Measurements from ENCODE around the gene MAFB.
A peak's percentile ranks its signal among the peaks of the same experiment; 100 is the strongest.

MAFB gene

DNA sequence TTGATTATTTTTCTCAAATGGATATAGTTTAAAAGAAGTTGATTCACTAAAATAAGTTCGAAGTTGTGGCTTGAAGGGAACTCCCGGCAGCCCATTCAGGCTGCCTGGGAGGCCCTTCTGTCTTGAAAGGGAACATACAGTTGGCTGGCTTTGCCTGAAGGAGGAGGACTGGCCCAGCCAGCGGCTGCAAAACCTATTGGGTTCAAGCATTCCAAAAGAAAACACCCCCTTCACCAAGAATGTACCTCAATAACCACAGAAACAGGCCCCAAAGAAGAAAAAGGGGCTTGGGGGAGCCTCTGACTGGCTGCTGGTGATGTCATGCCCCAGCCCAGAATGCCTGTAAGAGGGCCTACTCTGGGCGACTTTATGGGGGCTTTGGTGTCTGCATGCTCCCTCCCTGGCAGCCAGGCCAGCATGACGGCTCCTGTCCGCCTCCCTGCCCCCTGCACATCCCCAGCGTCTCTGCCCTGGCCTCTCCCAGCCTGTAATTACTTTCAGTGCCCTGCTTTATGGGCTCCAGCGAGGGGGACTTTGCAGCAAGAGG is 36.5 kb downstream of the MAFB start:
- DNase-seq = peak; percentile 29

DNA sequence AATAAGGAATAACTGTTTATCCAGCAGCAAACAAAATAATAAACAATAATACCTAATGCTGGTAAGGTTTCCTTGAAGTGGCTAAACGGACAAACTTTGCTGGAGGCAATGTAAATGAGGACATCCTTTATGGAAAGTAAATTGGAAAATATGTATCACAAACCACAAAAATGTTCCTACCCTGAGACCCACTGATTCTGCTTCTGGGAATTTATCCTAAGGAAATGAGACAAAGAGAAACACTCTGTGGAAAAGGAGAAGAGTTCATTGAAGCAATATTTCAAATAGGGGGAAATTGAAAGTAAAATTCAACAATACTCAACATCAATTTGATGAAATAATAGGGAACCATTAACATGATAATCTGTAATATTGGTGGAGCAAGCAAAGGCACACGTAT is 37.9 kb downstream of the MAFB start:
- no peak for DNase-seq

DNA sequence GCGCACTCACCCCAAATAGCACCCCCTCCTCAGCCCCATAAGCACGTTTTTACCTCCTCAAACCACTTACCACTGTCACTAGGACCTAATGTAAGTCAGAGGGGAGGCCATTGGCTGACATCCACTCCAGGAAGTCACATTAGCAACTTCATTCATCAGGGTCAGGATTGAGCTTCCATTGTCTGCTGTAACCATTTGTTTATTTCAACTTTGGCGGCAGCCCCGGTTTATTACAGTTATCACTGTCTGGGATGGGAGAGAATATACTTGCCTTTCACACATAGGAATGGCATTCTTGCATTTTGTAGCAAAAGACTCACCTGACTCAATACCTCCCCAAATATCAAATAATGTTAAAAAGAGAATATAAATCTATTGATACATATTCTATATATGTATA is 38.3 kb downstream of the MAFB start:
- DNase-seq = no peak

DNA sequence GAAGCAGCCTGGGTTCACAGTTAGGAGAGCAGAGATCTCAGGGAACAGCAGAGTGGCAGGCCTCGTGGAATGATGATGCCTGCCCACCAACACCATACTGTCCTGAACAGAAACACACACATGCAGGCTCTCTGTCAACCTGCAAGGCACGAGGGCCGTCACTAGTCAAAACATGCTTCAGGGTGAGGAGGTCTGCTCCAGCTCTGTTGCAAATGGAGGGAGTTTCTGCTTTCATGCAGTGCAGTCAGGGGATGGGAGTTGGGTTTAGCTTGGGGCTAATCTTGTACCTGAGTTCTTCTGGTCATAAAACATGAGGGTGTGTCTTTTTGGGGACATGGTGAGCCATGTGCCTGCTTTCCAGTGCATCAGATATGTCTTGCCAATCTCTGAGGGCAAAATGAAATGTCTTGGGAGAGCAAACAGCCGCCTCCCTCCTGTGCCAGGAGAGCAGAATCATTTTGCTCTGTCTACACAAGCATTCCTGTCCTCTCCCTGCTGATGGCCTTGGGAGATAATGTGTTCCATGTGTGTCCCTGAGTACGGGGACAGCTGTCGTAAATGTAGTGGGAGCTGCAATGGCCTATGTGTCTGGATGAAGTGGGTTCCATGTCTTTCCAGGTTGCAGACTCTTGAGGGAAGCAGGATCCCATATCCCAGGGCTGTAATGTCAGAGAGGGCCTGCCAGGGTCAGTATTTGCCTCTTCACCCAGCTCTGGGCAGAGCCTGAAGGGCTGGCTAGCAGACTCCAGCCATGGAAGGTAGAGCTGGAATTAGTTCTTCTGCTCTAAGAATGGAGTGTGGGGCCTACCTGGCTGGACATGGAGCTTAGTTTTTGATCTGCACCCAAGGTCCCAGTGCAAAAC is 40.6 kb downstream of the MAFB start:
- DNase-seq = no peak

DNA sequence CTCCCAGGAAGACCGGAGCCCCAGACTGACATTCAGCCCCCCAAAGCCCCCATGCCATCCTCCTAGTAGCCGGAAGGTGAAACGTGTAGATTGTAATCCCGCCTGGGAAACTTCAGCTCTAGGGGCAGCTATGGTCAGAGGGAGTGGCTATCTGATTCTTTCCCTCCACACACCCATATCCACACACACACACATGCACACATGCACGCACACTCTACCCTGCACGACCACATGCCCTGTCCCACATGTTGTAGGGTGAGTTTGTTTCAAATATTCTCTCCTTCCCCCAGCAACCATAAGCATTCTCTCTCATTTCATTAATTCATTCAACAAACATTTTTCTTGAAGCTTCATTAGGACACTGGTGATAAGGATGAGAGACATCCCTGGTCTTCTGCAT is 42.2 kb downstream of the MAFB start:
- no peak for DNase-seq

DNA sequence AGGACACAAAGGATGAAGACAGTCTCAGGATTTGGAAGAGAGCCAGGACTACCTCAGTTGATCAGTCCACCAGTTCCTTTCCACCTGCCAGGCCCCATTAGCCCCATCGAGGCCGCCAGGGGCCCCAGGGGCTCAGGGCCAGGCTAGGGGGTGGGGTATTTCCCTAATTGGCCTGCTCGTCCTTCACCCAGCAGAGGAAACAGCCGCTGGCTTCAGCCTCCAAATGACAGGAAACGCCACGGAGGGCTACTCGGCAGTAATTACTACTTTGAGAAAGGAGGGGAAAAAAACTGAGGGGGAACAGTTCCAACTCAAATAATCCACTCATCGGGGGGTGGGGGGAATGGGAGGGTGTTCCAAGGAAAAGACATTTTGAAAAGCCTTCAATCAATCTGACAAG is 42.7 kb downstream of the MAFB start:
- DNase-seq = peak; percentile 57

DNA sequence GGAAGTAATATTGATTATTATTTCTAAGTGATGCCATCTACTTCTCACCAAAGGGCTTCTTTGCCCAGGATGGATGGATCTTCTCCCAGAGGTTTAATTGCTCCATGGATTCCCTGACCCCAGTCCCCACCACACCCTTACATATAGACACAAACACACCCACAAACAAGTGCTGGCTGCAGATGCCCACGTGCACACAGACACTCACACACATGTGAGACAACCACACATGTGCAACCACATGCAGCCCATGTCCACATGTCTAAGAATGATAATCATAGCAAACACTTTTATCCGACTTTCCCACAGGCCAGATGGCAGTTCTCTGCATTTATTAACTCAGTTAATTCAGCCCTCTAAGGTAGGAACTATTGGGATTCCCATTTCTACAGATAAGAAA is 44.2 kb downstream of the MAFB start:
- DNase-seq = no peak

DNA sequence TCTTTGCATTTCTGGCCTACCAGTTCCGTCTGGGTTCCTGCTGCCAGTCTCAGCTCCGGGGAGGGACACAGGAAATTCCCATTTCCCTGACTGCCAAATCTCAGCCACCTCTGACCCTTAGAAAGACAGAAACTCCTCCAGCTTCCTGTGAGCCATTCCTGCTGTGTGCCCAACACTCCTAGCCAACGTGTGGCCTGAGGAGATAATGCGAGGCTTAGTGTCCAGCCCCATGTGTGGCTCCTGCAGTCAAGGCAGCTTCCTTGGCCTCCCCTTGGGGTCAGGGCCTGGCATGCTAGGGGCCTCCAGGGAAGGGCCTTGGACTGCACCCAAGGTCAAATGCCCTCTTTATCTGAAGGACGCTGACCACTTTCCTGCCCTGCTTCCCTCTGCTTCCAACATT is 45.1 kb downstream of the MAFB start:
- DNase-seq = no peak

DNA sequence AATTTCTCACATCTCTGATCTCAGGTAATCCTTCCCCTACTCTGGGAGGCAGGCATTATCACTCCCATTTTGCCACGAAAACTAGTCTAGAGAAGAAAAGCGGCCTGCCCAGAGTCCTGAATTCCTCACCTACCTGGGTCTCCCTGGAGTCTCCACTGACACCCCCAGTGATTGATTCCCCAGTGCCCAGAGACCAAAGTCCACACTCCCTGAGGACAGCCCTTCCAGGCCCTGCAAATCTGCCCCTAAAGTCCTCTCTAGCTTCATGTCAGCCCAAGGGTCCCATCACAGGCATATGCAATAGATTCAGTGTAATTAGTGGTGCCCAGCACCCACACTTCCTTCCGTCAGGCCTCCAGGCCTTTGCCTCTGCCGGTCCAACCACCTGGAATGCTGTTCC is 47.2 kb downstream of the MAFB start:
- DNase-seq = no peak

DNA sequence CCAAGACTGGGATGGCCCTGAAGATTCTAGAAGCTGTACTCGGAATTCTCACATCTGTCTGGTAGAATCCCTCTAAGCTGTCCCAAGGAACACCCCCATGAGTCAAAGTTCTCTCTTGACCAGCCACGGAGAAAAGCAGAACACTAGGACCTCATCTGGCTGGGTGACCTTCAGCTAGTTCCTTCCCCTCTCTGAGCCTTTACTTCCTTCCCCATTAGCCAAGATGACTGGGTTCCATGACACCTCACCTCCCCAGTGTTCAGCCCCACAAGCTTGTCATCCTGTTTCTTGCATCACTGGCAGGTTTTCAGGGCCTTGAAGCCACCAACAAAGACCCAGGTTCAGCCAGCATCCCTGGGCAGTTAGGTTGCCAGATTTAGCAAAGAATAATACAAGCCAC is 47.8 kb downstream of the MAFB start:
- DNase-seq = no peak

DNA sequence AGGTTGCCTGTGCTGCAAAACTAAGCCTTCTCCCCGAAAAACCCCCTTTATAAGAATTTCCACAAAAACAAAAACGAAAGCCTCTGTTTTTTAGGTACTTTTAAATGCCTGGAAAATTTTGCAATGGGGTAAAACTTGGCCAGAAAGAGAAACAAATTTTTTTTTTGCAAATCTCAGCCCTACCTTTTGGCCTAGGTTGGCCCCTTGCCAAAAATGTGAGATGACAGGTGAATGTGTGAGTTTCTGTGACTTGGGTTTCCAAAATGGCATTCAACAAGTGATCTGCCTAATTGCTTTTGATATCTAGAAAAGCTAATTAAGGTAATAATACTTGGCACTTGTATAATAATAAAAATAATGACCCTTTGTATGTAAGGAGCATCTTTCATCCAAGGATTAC is 48.4 kb downstream of the MAFB start:
- DNase-seq = no peak

DNA sequence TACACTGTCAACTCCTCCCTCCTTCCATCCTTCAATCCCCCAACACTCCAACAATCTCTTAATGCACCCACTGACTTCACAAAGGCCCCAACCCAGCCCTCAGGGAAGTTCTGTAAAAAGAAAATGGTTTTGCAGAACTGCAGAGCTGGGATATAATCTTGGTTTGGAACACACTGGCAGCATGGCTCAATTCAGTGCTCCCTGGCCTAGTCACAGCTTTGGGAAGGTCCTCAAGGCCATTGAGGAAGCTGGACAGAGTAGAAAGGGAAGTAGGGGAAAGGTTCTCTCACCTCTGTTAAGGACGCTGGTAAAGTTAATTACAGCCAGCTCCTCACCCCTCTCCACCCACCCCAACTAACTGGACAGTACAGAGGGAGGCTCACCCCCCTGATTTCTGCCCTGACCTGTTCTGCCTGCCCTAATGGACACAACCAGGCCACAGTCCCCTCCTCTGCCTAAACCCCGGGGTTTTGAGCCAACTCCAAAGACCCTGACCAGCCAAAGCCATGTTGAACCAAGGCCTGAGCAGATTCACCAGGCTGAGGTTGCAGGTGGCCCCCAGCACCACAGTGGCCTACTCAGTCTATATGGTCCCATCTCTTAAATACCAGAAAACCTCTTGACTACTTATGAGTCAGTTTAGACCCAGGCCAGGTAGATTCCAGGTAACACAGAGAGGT is 49.2 kb downstream of the MAFB start:
- DNase-seq = no peak

DNA sequence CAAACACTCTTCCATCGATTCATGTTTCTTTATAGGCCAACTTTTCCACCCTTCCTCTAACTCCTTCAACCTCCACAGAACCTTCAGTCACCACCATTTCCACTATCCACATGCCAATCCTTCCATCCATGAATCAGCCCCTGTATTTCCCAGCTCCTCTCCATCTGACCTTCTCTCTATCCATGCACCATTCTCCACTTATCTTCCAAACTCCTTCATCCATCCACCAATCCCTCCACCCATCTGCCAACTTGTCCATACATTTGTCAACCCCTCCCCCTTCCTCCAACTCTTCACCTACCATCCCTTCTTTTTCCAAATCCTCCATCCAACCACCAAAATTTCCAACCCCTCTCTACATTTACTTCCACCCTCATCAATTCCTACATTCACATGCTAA is 49.9 kb downstream of the MAFB start:
- DNase-seq = no peak

DNA sequence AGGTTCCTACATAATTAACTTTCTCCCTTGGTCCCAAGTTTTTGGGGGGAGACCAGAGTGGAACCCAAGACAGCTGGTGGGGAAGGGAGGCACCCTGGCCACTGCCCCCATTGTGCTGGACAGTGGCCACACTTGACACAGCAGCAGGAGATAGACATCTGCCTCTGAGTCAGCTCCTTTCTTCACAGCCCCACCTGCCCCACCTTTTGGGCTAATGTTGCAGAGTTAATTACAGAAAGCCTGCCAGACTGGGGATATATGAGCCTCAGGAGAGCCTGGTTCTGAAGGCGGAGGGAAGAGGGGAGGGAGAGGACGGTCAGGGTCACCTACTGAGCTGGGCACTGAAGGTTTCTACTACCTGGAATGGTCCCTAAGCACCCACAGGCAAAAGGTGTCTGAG is 50.6 kb downstream of the MAFB start:
- DNase-seq = no peak

DNA sequence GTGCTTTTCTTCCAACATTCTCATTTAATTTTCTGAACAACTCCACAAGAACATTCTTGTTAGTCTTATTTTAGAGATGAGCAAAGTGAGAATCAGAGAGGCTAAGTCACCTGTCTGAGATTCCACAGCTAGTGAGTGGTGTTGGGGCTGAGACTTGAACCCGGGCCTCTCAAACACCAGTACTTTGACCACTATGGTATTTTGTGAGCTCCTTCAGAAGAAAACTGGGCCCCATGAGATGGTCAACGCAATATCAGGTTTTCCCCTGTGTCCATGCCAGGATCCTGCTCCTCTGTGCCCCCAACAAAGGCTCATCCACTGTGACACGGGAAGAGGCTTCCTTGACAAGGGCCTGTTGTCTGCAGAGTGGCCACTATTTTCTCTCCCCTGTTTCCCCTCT is 51.9 kb downstream of the MAFB start:
- no peak for DNase-seq

DNA sequence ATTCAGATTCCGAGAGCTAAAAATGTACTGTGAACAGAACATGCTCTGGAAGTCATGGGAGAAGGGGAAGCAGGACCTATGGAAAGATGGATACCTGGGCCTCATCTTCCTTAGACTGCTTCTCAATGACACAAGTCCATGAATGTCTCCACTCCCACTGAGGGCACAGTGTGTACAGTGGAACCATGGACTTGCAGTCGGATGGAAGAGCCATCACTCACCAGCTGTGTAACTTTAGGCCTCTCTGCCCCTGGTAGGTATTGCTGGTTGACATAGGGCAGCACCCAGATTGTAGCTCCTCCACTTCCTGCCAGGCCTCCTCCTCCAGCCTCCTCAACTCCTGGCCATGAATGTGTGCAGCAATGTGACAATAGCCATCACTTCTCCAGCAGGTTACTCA is 52.5 kb downstream of the MAFB start:
- no peak for DNase-seq

DNA sequence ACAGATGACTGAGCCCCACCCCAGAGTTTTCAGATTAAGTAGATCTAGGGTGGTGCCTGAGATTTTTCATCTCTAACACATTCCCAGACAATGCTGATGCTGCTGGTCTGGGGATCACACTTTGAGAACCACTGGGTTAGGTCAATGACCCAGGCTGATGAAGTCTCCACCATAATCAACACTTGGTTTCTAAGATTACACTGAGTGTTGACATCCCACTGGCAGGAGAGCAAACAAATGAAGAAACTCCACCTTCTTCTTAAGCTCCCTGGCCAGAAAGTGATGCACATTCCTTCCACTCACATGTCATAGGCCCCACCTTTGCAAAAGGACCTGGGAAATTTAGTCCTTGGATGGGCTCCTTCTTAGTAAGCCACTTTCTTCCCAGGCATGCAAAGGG is 53.1 kb downstream of the MAFB start:
- no peak for DNase-seq

Data from eye (tissue), 1 donor.